MM.1S (cell line): ENCODE results near the gene LGALS9.
A peak's percentile ranks its signal among the peaks of the same experiment; 100 is the strongest.

Experiments used
- DNase-seq: peaks from one replicate; pipeline ENCODE4 v3.0.0-alpha.2; 2015
- H2AFZ ChIP-seq: fragments of 300-600 bp; sonication (generic); 2 replicates; pipeline ENCODE4 v1.6.0; 2016; ENCODE audit warnings: antibody characterized with exemption, low read length
- H3F3A ChIP-seq: fragments of 300-600 bp; sonication (generic); 2 replicates; pipeline ENCODE4 v1.6.1; 2016; ENCODE audit warnings: mild to moderate bottlenecking, antibody characterized with exemption, low read length, moderate library complexity, mixed read lengths; ENCODE audit not compliant: insufficient read depth
- H3K27ac ChIP-seq: fragments of 300-600 bp; sonication (generic); 2 replicates; pipeline ENCODE4 v1.5.1; 2016; ENCODE audit warnings: mild to moderate bottlenecking, low read length
- H3K27me3 ChIP-seq: fragments of 300-600 bp; sonication (generic); replicated peaks from 2 replicates; pipeline ENCODE4 v1.6.0; 2016; ENCODE audit warnings: low read length; ENCODE audit not compliant: insufficient read depth
- H3K36me3 ChIP-seq: fragments of 300-600 bp; sonication (generic); replicated peaks from 2 replicates; pipeline ENCODE4 v1.6.1; 2016; ENCODE audit warnings: mild to moderate bottlenecking, low read length, mixed read lengths; ENCODE audit not compliant: insufficient read depth
- H3K4me1 ChIP-seq: fragments of 300-600 bp; sonication (generic); 2 replicates; pipeline ENCODE4 v1.6.1; 2016; ENCODE audit warnings: low read length, mixed read lengths
- H3K4me2 ChIP-seq: fragments of 300-600 bp; sonication (generic); 2 replicates; pipeline ENCODE4 v1.6.0; 2016; ENCODE audit warnings: low read depth, low read length
- H3K4me3 ChIP-seq: fragments of 300-600 bp; sonication (generic); 2 replicates; pipeline ENCODE4 v1.5.1; 2016; ENCODE audit warnings: low read length, mixed read lengths
- H3K79me2 ChIP-seq: fragments of 300-600 bp; sonication (generic); 2 replicates; pipeline ENCODE4 v1.6.1; 2016; ENCODE audit warnings: mixed run types, low read length, mixed read lengths
- H3K9ac ChIP-seq: fragments of 300-600 bp; sonication (generic); 2 replicates; pipeline ENCODE4 v1.6.1; 2016; ENCODE audit warnings: low read length, mixed read lengths
- H3K9me2 ChIP-seq: fragments of 300-600 bp; sonication (generic); replicated peaks from 2 replicates; pipeline ENCODE4 v1.6.1; 2016; ENCODE audit warnings: mild to moderate bottlenecking, low read length, mixed read lengths; ENCODE audit not compliant: insufficient read depth
- H3K9me3 ChIP-seq: fragments of 300-600 bp; sonication (generic); replicated peaks from 2 replicates; pipeline ENCODE4 v1.6.1; 2016; ENCODE audit warnings: mild to moderate bottlenecking, low read length, mixed read lengths; ENCODE audit not compliant: insufficient read depth
- H4K20me1 ChIP-seq: fragments of 300-600 bp; sonication (generic); 2 replicates; pipeline ENCODE4 v1.6.1; 2016; ENCODE audit warnings: mild to moderate bottlenecking, low read length, moderate library complexity, mixed read lengths; ENCODE audit not compliant: insufficient read depth
- CTCF ChIP-seq: fragments of 300-600 bp; sonication (generic); IDR thresholded peaks from 2 replicates; pipeline ENCODE4 v1.5.1; 2016; ENCODE audit warnings: antibody characterized with exemption, low read length, mixed read lengths
- EZH2 ChIP-seq: fragments of 300-600 bp; sonication (generic); optimal IDR thresholded peaks from 2 replicates; pipeline ENCODE3; 2017; ENCODE audit warnings: low read depth, mild to moderate bottlenecking, antibody characterized with exemption, low read length, mixed read lengths
- EZH2phosphoT487 ChIP-seq: fragments of 300-600 bp; sonication (generic); IDR thresholded peaks from 2 replicates; pipeline ENCODE4 v1.6.1; 2018; ENCODE audit warnings: antibody characterized with exemption, low read length

LGALS9 gene

DNA sequence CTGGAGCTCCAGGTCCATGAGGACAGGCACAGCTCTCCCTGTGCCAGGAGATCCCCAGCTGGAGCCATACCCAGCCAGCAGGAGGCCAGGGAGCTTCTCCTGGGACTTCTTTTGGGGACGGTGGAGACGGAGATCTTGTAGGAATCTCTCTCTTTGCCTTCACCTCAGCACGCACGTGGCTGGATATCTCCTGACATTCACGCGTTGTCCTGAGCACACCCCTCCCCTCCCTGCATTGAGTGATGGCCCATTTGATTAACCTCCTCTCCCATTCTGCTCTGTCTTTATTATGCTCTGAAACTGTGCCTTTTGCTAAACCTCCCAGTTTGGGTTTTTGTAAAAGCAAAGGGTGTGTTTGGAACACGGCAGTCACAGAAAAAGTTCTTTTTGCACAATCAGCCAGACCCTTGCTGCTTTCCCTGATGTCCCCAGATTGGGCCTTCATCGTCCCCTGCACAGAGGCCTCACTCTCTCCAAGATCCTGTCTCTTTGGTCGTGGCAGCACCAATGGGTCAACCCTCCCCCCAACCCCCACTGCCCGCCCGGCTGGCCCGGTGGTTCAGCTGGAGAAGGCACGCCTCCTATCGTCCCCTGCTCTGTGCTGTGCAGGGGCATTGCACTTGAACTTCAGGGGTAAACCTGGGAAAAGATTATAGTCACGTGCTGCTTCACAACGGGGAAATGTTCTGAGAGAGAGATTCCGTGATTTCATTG lies 32.5 kb upstream of the LGALS9 start:
- Histone ChIP-seq H3K4me2 (no peak overlapping the region), H3K79me2 (no peaks in the 10 kb centered on the region), H3K9me3 (no peaks in the 10 kb centered on the region), H3K9ac (no peak overlapping the region), H3K9me2 (no peaks in the 10 kb centered on the region), H3K36me3 (no peaks in the 10 kb centered on the region), H3F3A (no peaks in the 10 kb centered on the region), H3K27ac (no peak overlapping the region), H3K4me1 (no peaks in the 10 kb centered on the region), H3K27me3 (no peaks in the 10 kb centered on the region), H2AFZ (no peak overlapping the region), H4K20me1 (no peaks in the 10 kb centered on the region), H3K4me3 (no peak overlapping the region)
- TF ChIP-seq EZH2: no peak
- no peak for TF ChIP-seq EZH2phosphoT487
- no peak for TF ChIP-seq CTCF
- no peak for DNase-seq

GRCh38 chr17:27600471-27600870 lies 30.5 kb upstream of the LGALS9 start:
- Histone ChIP-seq H3K27me3 (no peaks in the 10 kb centered on the region), H3K9me2 (no peaks in the 10 kb centered on the region), H3K4me3 (no peak overlapping the region), H3K9me3 (no peaks in the 10 kb centered on the region), H2AFZ (no peak overlapping the region), H3K79me2 (no peaks in the 10 kb centered on the region), H3K27ac (no peak overlapping the region), H3F3A (no peaks in the 10 kb centered on the region), H3K4me1 (no peaks in the 10 kb centered on the region), H4K20me1 (no peaks in the 10 kb centered on the region), H3K4me2 (no peak overlapping the region), H3K9ac (no peak overlapping the region), H3K36me3 (no peaks in the 10 kb centered on the region)
- TF ChIP-seq EZH2 (no peak), CTCF (no peak), EZH2phosphoT487 (no peak)
- no peak for DNase-seq

DNA sequence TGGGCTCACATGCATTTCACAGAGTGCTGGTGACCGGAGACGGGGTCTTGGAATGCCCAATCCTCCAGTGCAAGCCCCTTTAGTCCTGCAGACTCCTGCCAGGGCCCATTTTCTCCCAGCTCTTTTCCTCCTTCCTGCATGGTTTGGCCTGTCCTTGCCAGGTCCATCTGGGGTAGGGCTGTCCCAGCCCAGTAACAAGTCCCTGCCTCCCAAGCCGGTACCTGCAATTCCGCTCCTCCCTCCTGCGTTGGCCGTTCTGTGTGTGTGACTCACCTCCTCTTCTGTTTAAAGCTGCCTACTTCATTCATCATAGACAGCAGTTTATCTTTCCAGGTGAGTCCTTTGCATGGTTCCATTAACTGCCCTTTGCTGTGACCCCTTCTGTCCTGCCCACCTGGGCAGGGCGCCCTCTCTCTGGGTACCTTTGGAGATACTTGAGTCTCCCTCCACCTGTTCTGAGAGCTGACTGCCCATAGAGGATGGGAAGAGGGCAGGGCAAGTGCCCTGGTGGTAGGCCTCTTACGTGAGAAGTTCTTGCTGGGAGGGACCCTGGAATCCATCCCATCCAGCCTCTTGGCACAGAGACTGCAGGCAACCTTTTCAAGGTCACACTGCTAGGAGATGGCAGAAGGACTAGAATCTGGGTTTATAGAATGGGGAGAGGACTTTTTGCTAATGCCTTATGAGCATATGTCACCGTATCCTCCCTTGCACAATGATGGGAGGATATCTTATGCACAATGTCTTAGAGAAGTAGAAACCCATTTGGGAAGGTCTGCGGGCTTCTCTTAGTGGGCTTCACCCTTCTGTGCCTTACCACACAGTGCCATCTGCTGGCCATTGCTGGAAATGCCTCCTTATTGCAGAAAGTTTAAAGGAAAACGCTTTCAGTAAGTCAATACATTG lies 29.7 kb upstream of the LGALS9 start:
- H3K4me2 ChIP-seq: no peak overlapping the region
- no peaks in the 10 kb centered on the region for H3K9me2 ChIP-seq
- no peaks in the 10 kb centered on the region for H3K4me1 ChIP-seq
- no peak for TF ChIP-seq EZH2
- TF ChIP-seq EZH2phosphoT487: no peak
- peak; percentile 93 for TF ChIP-seq CTCF
- peak; percentile 75 for DNase-seq
- no peaks in the 10 kb centered on the region for H4K20me1 ChIP-seq
- no peak overlapping the region for H3K27ac ChIP-seq
- no peaks in the 10 kb centered on the region for H3K36me3 ChIP-seq
- H2AFZ ChIP-seq: no peak overlapping the region
- H3K4me3 ChIP-seq: no peak overlapping the region
- no peaks in the 10 kb centered on the region for H3K9me3 ChIP-seq
- H3K27me3 ChIP-seq: no peaks in the 10 kb centered on the region
- H3K9ac ChIP-seq: no peak overlapping the region
- H3K79me2 ChIP-seq: no peaks in the 10 kb centered on the region
- no peaks in the 10 kb centered on the region for H3F3A ChIP-seq
